Measurements from ENCODE around the gene HCN4. TPM values are rescaled to one million over a fixed set of nuclear protein-coding genes. Genes with fewer than 3 reads are reported as not detected.
A peak's percentile ranks its signal among the peaks of the same experiment; 100 is the strongest.

Gene HCN4
- polyA plus RNA-seq, 4 donors, result 0.13 to 0.45 (median 0.27) TPM

- FAIRE-seq, result no peak
- Histone ChIP-seq H3K4me3 (ENCODE audit: low read depth in 1 of 3, low read length in 3 of 3) (no peak overlapping the region), H3K27me3 (ENCODE audit: control insufficient read depth in 3 of 3, insufficient read depth in 3 of 3, low read length in 3 of 3) (no peaks in the 10 kb centered on the region), H3K36me3 (ENCODE audit: control insufficient read depth in 3 of 3, insufficient read depth in 2 of 3, low read depth in 1 of 3, low read length in 3 of 3) (peaks cover 2 to 35% (median 22%) of the 10 kb centered on the region in 3 donors), H3K9me3 (ENCODE audit: control insufficient read depth in 2 of 2, insufficient read depth in 1 of 2, low read depth in 1 of 2, low read length in 1 of 2) (no peaks in the 10 kb centered on the region), H3K4me1 (ENCODE audit: control insufficient read depth in 3 of 3, insufficient read depth in 2 of 3, low read depth in 1 of 3, low read length in 2 of 3) (no peaks in the 10 kb centered on the region), H3K27ac (ENCODE audit: low read depth in 1 of 3, low read length in 2 of 3) (no peak overlapping the region)
- no peak for DNase-seq
- WGBS, 3 donors, result 87 to 93% (median 91%) methylated on average over 8 of the region's 8 CpGs
These were observed 86.0 kb downstream of the HCN4 start for GRCh38 chr15:73282567-73283365.

GRCh38 chr15:73275862-73276261 is 92.9 kb downstream of the HCN4 start:
- Histone ChIP-seq H3K27ac (ENCODE audit: low read depth in 1 of 3, low read length in 2 of 3) (no peak overlapping the region), H3K36me3 (ENCODE audit: control insufficient read depth in 3 of 3, insufficient read depth in 2 of 3, low read depth in 1 of 3, low read length in 3 of 3) (peaks cover 3 to 25% (median 7%) of the 10 kb centered on the region in 3 donors), H3K4me1 (ENCODE audit: control insufficient read depth in 3 of 3, insufficient read depth in 2 of 3, low read depth in 1 of 3, low read length in 2 of 3) (no peaks in the 10 kb centered on the region), H3K9me3 (ENCODE audit: control insufficient read depth in 2 of 2, insufficient read depth in 1 of 2, low read depth in 1 of 2, low read length in 1 of 2) (no peaks in the 10 kb centered on the region), H3K27me3 (ENCODE audit: control insufficient read depth in 3 of 3, insufficient read depth in 3 of 3, low read length in 3 of 3) (no peaks in the 10 kb centered on the region), H3K4me3 (ENCODE audit: low read depth in 1 of 3, low read length in 3 of 3) (no peak overlapping the region)
- FAIRE-seq (no peak), DNase-seq (no peak)

- 34 to 44% (median 39%) methylated on average over 5 of the region's 5 CpGs for WGBS, 3 donors
- no peak for FAIRE-seq
- peaks cover 3 to 25% (median 9%) of the 10 kb centered on the region in 3 donors for H3K36me3 ChIP-seq (ENCODE audit: control insufficient read depth in 3 of 3, insufficient read depth in 2 of 3, low read depth in 1 of 3, low read length in 3 of 3)
- no peaks in the 10 kb centered on the region for H3K27me3 ChIP-seq (ENCODE audit: control insufficient read depth in 3 of 3, insufficient read depth in 3 of 3, low read length in 3 of 3)
- H3K27ac ChIP-seq (ENCODE audit: low read depth in 1 of 3, low read length in 2 of 3), result no peak overlapping the region
- DNase-seq, result peak; percentile 59 to 62
- H3K9me3 ChIP-seq (ENCODE audit: control insufficient read depth in 2 of 2, insufficient read depth in 1 of 2, low read depth in 1 of 2, low read length in 1 of 2), result no peaks in the 10 kb centered on the region
- H3K4me1 ChIP-seq (ENCODE audit: control insufficient read depth in 3 of 3, insufficient read depth in 2 of 3, low read depth in 1 of 3, low read length in 2 of 3), result no peaks in the 10 kb centered on the region
- no peak overlapping the region for H3K4me3 ChIP-seq (ENCODE audit: low read depth in 1 of 3, low read length in 3 of 3)
These were observed 95.4 kb downstream of the HCN4 start for GRCh38 chr15:73273181-73274002.

GRCh38 chr15:73270366-73271097 is 98.2 kb downstream of the HCN4 start:
- Histone ChIP-seq H3K27me3 (ENCODE audit: control insufficient read depth in 3 of 3, insufficient read depth in 3 of 3, low read length in 3 of 3) (no peaks in the 10 kb centered on the region), H3K36me3 (ENCODE audit: control insufficient read depth in 3 of 3, insufficient read depth in 2 of 3, low read depth in 1 of 3, low read length in 3 of 3) (peaks cover 3 to 29% (median 5%) of the 10 kb centered on the region in 3 donors), H3K27ac (ENCODE audit: low read depth in 1 of 3, low read length in 2 of 3) (no peak overlapping the region), H3K4me1 (ENCODE audit: control insufficient read depth in 3 of 3, insufficient read depth in 2 of 3, low read depth in 1 of 3, low read length in 2 of 3) (no peaks in the 10 kb centered on the region), H3K9me3 (ENCODE audit: control insufficient read depth in 2 of 2, insufficient read depth in 1 of 2, low read depth in 1 of 2, low read length in 1 of 2) (no peaks in the 10 kb centered on the region), H3K4me3 (ENCODE audit: low read depth in 1 of 3, low read length in 3 of 3) (no peak overlapping the region)
- no peak for FAIRE-seq
- DNase-seq, result no peak
- WGBS, 3 donors, result 70 to 86% (median 80%) methylated on average over 3 of the region's 3 CpGs

Other genes starting within 250 kb of the HCN4 start
- under 1 TPM in 1 of 4 donors, not detected in 3; 0.13 TPM for gene REC114, start 74.2 kb upstream of the HCN4 start, polyA plus RNA-seq